ENCODE results near the gene NOTCH1.

The NOTCH1 gene

DNA sequence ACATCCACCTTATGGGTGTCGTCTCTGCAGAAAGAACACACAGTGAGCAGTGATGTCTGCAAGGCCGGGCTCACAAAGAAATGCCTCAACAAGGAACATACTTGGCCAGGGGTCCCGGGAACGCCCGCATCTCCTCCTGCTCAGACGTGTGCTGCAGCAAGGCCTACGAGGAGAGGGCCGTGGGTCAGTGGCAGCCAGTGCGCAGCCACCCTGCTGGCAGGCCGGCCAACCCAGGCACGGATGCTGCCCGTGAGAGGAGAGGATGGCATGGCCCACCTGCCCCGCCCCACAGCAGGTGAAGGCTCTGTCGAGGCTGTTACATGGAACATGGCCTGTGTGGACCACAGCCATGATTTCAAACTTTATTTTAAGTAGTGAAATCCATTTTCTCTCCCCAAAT is 82.3 kb downstream of the NOTCH1 start:
- DNase-seq (ENCODE audit: low read depth) = no peak

DNA sequence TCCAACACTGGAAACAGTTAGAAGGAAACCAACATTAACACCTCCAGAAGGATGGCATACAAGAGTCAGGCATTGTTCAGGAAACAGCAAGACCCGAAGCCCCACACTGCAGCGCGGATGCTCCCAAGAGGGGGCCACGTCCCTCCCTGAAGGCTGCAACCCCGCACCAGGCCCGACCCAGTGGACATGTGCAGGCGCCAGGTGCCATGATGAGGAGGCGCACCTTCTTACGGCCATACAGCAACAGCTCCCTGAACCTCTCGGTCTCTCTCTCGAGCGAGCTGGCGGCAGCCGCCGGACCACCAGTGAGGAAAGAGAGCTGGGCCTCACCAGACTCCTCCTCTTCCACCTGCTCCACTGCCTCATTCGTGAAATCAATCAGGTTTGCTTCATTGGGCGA is 83.2 kb downstream of the NOTCH1 start:
- no peak for DNase-seq (ENCODE audit: low read depth)

DNA sequence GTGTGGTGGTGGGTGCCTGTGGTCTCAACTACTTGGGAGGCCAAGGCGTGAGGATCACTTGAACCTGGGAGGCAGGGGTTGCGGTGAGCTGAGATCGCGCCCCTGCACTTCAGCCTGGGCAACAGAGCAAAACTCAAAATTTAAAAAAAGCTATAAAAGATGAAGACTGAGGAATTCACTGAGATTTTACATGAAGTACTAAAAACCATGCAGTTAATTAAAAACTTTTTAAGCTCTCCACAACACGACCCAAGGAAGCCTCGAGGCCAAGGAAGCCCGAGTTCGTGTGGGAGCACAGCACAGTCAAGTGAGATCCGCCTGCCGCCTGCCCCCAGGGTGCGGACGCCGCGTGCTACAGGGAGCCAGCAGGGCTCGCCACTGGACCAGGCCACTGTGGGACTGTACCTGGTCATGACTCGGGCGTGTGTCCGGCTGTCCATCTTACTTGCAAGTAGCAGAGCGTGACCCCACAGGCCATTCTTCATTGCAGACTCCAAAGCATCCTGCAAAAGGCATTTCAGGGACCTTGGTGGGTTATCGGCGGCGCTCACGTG is 85.0 kb downstream of the NOTCH1 start:
- DNase-seq (ENCODE audit: low read depth) = no peak

DNA sequence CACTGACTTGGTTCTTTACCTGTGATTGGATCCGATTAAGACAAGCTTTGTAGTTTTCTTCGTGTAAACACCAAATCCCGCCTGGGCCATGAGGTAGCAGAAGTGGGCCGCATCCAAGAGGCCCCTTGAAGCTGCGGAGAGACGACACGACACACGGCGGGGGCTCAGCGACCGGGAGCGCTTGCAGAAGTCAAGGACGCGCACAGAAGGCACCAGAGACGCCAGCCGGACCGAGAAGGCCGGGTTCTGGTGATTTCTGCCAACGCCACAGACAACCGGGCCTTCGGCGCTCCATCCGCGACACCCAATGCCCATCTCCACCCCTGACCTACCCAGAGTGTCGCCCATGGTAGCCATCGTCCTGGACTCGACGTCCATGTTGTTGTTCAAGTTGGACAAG is 86.4 kb downstream of the NOTCH1 start:
- DNase-seq (ENCODE audit: low read depth) = no peak

DNA sequence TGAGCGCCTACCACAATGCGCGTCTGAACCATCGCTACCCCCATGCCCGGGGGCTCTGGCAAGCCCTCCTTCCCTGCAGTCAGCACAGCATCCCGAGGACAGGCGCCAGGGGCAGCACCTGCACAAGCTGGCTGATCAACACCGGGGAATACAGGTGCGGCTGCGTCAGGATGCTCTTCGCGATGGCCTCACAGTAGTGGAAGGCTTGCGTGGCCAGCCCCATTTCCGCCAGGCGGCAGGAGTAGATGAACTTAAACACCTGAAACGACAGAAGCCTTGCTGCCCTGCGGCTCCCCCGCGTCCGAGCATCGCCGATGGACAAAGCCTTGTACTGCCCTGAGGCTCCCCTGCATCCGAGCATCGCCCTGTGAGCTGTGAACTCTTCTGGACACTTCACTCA is 88.5 kb downstream of the NOTCH1 start:
- no peak for DNase-seq (ENCODE audit: low read depth)

DNA sequence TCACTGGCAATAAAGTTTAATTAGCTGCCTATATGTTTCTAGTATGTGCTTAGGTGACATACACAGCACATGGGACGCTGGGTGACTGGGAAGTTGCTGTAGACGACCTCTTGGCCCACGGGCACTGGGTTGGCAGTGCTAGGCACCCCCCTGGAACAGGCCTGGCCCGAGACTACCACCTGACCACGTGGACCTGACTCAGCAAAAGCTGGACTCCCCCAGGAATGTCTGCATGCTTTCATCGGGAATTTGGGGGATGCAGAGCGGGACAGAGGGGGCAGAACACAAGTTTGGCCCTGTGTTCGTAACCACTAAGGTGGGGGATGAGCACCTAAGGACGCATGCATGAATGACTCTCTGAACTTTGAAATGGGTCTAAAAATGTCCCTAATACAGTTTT is 89.6 kb downstream of the NOTCH1 start:
- DNase-seq (ENCODE audit: low read depth) = no peak

DNA sequence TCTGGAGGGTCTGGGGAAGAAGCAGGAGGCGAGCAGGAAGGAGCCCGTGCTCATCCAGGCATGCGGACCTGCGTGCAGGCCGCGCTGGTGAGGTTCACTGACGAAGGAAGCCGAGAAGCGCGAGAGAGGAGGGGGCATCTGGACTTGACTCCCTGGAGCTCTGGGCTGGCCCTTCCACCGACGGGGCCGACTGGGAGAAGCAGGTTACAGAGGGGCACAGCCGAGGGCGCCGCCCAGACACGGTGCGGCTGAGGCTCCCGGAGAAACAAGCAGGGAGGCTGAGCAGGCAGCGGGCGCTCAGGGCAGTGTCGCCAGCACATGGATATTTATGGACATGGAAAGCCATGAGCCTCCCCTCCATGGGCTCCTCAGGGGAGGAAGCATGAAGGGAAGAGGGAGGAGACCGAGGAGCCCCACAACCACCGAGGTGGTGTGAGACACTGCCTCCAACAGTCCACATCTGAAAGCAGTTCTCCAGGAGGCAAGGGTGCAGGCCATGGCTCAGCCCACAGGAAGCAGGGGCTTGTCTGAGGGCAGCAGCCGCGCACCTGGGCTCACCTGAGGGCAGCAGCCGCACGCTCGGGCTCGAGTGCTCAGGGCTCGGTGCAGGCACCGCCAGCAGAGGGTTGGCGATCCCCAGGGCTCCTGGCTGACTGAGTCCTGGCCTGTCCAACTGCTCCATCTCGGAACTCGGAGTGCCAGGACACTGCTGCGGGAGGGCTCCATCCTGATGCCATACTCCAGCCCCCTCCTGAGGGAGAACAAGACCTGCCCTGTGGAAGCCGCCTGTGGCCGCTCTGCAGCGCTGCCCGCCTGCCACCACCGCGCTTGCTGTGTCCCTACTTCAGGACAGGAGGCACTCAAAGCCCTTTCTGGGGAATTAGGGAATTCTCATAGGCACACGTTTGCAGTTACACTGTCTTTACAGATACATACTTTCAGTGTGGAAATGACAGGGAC is 90.5 kb downstream of the NOTCH1 start:
- DNase-seq (ENCODE audit: low read depth) = no peak

DNA sequence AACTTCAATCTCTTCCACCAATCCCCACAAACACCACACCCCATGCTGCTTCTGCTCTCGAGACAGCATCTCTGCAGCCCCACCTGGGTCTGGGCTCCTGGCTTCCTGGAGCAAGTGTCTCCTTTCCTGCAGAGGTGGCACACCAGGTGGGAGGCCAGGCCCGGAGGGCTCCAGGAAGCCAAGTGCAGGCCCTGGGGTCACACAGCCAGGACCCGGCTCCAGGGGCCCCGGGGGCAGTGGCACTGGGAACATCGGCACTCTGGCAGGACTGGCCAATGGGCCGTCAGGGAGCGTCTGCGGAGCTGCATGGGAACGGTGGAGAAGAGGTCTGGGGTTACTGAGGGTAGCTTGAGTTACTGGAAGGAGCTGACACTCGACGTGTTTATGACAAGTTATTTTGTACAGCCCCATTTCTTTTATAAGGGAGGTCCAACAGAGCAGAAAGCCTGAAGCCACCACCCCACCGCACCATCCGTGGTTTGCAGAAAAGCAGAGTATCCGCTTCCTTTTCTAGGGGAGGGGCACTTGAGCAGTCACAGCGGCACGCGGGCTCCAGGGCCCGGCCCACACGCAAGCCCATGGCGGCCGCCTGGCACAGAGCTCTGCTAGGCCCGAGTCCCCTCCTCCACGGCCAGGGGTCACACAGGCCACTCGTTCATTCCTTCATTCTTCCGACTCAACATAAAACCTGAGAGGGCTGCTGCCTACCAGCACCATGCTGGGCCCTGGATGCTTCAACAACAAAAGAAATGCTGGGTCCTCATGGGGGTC is 91.6 kb downstream of the NOTCH1 start:
- no peak for DNase-seq (ENCODE audit: low read depth)

DNA sequence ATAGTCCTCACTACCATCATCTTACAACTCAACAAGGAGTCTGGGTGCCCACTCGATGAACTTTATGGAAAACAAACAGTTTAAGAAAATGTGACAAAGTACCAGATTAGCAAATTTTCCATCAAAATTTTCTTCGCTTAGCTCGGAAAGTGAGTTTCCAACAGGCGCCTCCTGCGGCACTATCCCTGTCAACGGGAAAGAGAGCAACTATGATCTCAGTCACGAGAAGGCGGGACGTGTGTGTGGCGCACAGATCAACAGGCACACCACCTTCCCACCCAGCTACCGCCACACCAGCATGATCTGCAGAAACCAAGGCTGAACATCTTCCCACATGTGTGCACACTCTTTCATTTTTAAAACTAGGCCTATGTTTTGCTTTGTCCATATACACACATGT is 92.5 kb downstream of the NOTCH1 start:
- DNase-seq (ENCODE audit: low read depth) = no peak

DNA sequence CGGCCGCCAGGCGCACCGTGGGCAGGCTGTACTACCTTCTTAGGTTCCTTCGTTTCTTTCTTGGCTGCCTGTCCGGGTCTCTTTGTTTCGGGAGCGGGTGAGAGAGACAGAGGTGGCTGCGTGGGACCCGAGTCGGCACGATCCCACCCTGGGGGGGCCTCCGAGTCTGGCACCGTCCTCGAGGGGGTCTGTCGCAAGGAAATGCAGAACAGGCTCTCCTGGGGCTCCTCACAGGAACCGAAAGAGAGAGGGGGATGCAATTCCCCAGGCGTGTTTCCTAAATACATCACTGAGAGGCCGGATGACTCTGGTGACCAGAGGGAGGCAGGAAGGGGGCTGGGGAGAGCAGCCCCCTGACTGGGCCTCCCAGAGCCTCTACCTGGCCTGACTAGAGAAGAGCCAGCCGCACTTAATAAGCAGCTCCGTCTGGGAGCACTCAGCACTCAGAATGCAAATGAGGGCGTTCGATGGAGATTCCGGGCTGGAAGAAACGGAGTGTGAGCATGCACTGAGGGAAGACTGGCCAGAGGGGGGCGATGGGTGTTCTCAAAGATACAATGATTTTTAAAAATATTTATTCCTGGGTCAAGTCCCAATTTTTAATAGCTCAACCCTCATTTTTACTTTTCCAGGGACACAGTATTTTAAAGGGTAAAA is 94.5 kb downstream of the NOTCH1 start:
- no peak for DNase-seq (ENCODE audit: low read depth)

DNA sequence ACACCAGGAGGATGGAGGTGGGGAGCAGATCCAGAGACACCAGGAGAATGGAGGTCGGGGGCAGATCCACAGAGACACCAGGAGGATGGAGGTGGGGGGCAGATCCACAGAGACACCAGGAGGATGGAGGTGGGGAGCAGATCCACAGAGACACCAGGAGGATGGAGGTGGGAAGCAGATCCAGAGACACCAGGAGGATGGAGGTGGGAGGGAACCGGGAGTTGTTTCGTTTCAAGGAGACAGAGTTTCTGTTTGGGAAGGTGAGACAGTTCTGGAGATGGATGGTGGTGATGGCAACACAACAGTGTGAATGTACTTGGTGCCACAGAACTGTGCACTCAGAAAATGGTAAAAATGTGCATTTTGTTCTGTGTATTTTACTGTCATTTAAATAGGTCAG is 97.2 kb downstream of the NOTCH1 start:
- DNase-seq (ENCODE audit: low read depth) = no peak

DNA sequence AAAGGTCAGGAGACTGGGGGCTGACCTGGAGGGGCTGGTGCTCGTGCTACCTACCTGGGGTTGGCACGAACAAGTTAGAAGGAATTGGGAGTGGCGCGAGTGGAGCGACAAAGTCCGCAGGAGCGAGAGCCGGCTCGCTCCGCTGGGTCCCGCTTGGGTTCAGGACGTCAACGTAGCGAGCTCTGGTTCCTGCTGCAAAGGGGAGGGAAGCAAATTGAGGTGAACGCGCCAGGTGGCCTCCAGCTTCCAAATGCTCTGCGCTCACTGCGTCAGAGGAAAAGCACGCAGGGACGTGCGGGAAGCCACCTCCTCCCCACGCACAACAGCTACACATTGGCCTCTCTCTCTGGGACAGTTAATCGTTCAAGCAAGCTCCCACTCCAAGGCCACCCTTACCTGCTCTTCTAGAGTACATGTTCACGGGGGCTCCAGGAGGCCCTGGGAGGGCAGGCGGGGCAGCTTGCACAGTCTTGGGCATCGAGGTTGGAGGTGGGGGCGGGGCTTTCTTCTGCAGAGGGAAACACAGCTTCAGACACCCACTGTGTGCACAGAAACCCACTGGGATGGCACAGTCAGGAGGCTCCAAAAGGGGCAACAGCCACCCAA is 98.6 kb downstream of the NOTCH1 start:
- no peak for DNase-seq (ENCODE audit: low read depth)

DNA sequence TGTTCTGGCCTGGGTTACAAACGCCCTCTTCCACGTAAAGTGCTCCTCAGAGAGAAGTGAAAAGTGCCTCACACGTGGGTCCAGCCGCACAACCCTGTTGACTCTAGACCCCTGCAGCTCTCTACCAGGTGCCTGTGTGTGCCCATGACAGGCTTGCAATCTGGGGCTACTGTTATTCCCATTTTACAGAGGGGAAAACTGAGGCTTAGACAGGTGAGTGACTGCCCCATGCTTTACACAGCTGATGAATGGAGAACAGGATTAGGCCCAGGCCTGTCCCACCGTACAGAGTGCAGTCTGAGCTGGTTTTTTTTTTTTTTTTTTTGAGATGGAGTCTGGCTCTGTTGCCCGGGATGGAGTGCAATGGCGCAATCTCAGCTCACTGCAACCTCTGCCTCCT is 100.0 kb downstream of the NOTCH1 start:
- DNase-seq (ENCODE audit: low read depth) = no peak

Data from stimulated activated CD8-positive, alpha-beta memory T cell treated with anti-CD3 and anti-CD28 coated beads, Interleukin-15, amount 100 ng/mL, for 24 hours (primary cell).